AG04450 (cell line): Measurements from ENCODE around the gene EPHA4. TPM values are rescaled to one million over a fixed set of nuclear protein-coding genes. Genes with fewer than 3 reads are reported as not detected.

Experiments
- CTCF ChIA-PET: fragments of 300-600, 350-600 bp; formaldehyde crosslinking; extraction: SDS; loops from one replicate; lab custom pipeline; 2022; ENCODE audit warnings: antibody characterized with exemption, inconsistent platforms; lab: Charles Lee
- POLR2A ChIA-PET: fragments of 350-600 bp; formaldehyde crosslinking; extraction: SDS; loops from one replicate; lab custom pipeline; 2021; ENCODE audit warnings: antibody characterized with exemption, inconsistent platforms; lab: Yijun Ruan, JAX
- DNase-seq: peaks from one replicate; pipeline ENCODE4 v3.0.0-alpha.2; 2011; ENCODE audit warnings: low read depth, low spot score
- H3K27ac ChIP-seq: one replicate; pipeline ENCODE4 v1.5.1; 2012; ENCODE audit warnings: low read depth, low read length, control low read depth
- H3K27me3 ChIP-seq: one replicate; pipeline ENCODE4 v1.6.0; 2012; ENCODE audit warnings: low read length; ENCODE audit not compliant: control insufficient read depth, insufficient read depth
- H3K4me3 ChIP-seq: 2 replicates; pipeline ENCODE4 v1.5.1; 2011; ENCODE audit warnings: mild to moderate bottlenecking, low read depth, low read length, control low read depth
- H3K9me3 ChIP-seq: 2 replicates; pipeline ENCODE4 v1.5.1; 2012; ENCODE audit warnings: low read length; ENCODE audit not compliant: control insufficient read depth, insufficient read depth
- polyA plus RNA-seq: library from polyadenylated mRNA; depleted of rRNA; stranded (reverse); fragments of >200 nt; gene quantifications from 2 replicates; pipeline ENCODE4 v1.2.3, GENCODE V29; 2011
- TF ChIP-seq, protein P1 (sequence below): IDR thresholded peaks from 2 replicates; pipeline ENCODE4 v1.5.1; 2011; ENCODE audit warnings: low read depth, low read length, control low read depth, inconsistent platforms

The EPHA4 gene
- polyA plus RNA-seq, 1 experiment = 37.9 TPM

DNA sequence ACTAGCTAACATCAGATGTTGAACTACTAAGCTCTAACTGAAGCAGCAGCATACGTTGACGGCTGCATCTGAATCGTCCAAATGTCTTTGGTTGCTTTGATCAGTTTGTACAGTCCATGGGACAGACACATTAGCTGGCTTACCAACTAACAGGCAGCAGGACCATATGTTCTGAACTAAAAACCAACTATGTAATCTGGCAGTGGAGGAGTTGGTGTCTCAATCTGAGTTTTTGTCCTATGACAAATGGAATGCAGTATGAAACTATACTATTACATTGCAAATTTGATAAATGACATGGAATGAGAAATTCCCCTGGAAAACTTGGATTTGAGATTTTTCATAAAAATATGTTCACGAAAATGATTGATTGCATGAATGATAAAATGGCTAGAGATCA lies 79.5 kb downstream of the EPHA4 start:
- DNase-seq = no peak
- CTCF ChIA-PET = interaction anchor here (0.9 kb wide), 1 partner anchor 81 kb away, joined by 3 read pairs; no protein-coding TSS in a partner anchor
- TF ChIP-seq, protein P1, sequence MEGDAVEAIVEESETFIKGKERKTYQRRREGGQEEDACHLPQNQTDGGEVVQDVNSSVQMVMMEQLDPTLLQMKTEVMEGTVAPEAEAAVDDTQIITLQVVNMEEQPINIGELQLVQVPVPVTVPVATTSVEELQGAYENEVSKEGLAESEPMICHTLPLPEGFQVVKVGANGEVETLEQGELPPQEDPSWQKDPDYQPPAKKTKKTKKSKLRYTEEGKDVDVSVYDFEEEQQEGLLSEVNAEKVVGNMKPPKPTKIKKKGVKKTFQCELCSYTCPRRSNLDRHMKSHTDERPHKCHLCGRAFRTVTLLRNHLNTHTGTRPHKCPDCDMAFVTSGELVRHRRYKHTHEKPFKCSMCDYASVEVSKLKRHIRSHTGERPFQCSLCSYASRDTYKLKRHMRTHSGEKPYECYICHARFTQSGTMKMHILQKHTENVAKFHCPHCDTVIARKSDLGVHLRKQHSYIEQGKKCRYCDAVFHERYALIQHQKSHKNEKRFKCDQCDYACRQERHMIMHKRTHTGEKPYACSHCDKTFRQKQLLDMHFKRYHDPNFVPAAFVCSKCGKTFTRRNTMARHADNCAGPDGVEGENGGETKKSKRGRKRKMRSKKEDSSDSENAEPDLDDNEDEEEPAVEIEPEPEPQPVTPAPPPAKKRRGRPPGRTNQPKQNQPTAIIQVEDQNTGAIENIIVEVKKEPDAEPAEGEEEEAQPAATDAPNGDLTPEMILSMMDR = no peak
- H3K27me3 ChIP-seq = no peaks in the 10 kb centered on the region
- H3K4me3 ChIP-seq = no peak overlapping the region
- POLR2A ChIA-PET = no interaction called here
- H3K9me3 ChIP-seq = no peaks in the 10 kb centered on the region
- no peak overlapping the region for H3K27ac ChIP-seq

DNA sequence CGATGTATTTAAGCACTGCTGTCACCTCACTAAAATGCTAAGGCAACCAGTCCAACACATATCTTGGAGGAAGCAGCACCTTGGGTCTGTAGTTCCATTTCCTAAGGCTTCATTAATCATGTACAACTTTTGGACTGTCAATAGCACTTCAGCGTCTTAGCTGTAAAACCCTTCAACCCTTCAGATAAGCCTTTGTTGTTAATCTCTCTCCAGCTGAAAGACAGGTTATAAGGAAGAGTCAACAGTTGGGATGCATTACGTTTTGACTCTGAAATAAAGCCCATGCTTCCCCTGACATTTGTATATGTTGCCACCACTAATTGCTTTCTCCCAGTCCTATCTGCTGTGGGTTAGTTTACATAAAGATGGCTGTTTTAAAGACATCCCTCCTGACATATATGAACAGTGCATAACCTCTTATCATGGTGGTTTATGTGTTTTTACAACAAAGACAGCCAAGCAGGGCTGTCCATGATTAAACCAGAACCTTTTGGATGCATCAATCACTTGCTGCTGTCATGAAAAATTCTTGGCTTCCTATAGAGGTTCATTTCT lies 81.5 kb downstream of the EPHA4 start:
- H3K27me3 ChIP-seq = no peaks in the 10 kb centered on the region
- H3K4me3 ChIP-seq = no peak overlapping the region
- H3K27ac ChIP-seq = no peak overlapping the region
- TF ChIP-seq, protein P1 = no peak
- CTCF ChIA-PET = no interaction called here
- no peaks in the 10 kb centered on the region for H3K9me3 ChIP-seq
- POLR2A ChIA-PET = no interaction called here
- no peak for DNase-seq

DNA sequence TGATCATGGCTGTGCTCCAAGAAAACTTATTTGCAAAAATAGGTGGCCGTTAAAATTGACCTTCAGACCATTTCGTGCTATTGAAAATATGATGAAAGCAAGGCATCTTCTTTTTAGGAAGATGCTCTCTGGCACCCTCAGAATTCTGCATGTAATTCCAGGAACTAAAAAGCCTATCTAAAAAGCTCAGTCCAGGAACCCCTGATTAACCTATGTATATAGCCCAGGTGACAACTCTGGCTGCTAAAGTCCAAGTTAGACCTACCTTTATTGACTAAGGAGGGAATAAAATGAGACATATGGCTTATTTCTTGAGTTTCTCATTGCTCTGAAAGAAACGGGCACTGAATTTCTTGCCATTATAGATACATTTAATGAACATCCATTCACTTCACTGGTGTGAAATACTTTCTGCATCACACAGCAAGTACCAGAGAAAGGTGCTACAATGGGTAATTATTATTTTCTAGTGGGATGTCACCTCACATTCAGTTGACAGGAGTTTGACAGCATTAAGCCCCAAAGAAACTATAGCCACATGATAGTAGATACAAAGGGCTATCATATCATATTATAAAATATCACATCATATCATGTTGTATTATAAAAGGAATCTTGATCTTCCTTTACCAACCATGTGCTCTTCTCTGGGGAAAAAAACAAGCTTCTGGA lies 83.8 kb downstream of the EPHA4 start:
- DNase-seq = no peak
- no peak overlapping the region for H3K27ac ChIP-seq
- H3K4me3 ChIP-seq = no peak overlapping the region
- TF ChIP-seq, protein P1 = no peak
- ChIA-PET POLR2A (no interaction called here), CTCF (no interaction called here)
- no peaks in the 10 kb centered on the region for H3K27me3 ChIP-seq
- no peaks in the 10 kb centered on the region for H3K9me3 ChIP-seq

DNA sequence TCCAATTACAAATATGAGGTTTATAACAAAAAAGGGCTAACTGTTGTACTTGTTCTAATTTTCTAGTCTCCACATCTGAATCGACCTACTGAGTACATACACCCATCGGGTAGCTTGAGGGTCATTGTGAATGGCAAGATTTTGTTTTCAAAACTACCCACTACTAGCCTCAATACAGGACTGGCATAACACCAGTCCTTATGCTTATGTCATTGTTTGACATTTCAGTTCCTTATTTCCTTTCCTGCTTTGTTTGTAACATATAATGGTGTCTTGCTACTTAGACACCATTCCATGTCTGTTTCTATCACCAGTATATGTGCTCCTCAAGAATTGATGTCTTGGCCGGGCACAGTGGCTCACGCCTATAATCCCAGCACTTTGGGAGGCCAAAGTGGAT lies 86.0 kb downstream of the EPHA4 start:
- no peaks in the 10 kb centered on the region for H3K27me3 ChIP-seq
- DNase-seq = no peak
- ChIA-PET POLR2A (no interaction called here), CTCF (interaction anchor here (0.5 kb wide), 1 partner anchor 14 kb away, joined by 4 read pairs; no protein-coding TSS in a partner anchor)
- H3K27ac ChIP-seq = no peak overlapping the region
- no peaks in the 10 kb centered on the region for H3K9me3 ChIP-seq
- H3K4me3 ChIP-seq = no peak overlapping the region
- TF ChIP-seq, protein P1 = no peak

GRCh38 chr2:221485503-221485870 lies 86.6 kb downstream of the EPHA4 start:
- DNase-seq = no peak
- no peaks in the 10 kb centered on the region for H3K9me3 ChIP-seq
- no peak overlapping the region for H3K27ac ChIP-seq
- ChIA-PET POLR2A (no interaction called here), CTCF (no interaction called here)
- no peaks in the 10 kb centered on the region for H3K27me3 ChIP-seq
- TF ChIP-seq, protein P1 = no peak
- no peak overlapping the region for H3K4me3 ChIP-seq
